RWPE2 (cell line): ENCODE results near the gene WASF2.

Source experiments
- ATAC-seq: fragments of 200-7000 bp; cut with Tn5 transposase; 3 replicates; pipeline ENCODE4 v1.9.1; 2021; ENCODE audit warnings: low read depth
- DNase-seq: peaks from one replicate; pipeline ENCODE4 v3.0.0-alpha.2; 2020; ENCODE audit warnings: low spot score
- H3K27ac ChIP-seq: fragments of 450-650 bp; 2 replicates; pipeline ENCODE4 v1.5.1; 2017; ENCODE audit warnings: mild to moderate bottlenecking; ENCODE audit not compliant: poor library complexity, severe bottlenecking
- H3K27me3 ChIP-seq: fragments of 250-450 bp; sonication (Bioruptor Pico); 2 replicates; pipeline ENCODE4 v1.5.1; 2021; ENCODE audit warnings: mild to moderate bottlenecking, moderate library complexity; ENCODE audit not compliant: insufficient read depth, poor library complexity, severe bottlenecking
- H3K36me3 ChIP-seq: fragments of 250-450 bp; sonication (Bioruptor Pico); 2 replicates; pipeline ENCODE4 v1.5.1; 2020; ENCODE audit warnings: low read depth, mild to moderate bottlenecking, moderate library complexity
- H3K4me1 ChIP-seq: fragments of 250-450 bp; sonication (Bioruptor Pico); 2 replicates; pipeline ENCODE4 v1.5.1; 2021; ENCODE audit warnings: mild to moderate bottlenecking, moderate library complexity; ENCODE audit not compliant: insufficient read depth, poor library complexity, severe bottlenecking
- H3K4me3 ChIP-seq: fragments of 250-450 bp; sonication (Bioruptor Pico); 2 replicates; pipeline ENCODE4 v1.5.1; 2021; ENCODE audit warnings: mild to moderate bottlenecking, moderate library complexity; ENCODE audit not compliant: severe bottlenecking
- H3K9me3 ChIP-seq: fragments of 250-450 bp; sonication (Bioruptor Pico); 2 replicates; pipeline ENCODE4 v1.5.1; 2021; ENCODE audit warnings: mild to moderate bottlenecking, moderate library complexity; ENCODE audit not compliant: severe bottlenecking
- CTCF ChIP-seq: fragments of 450-650 bp; IDR thresholded peaks from one replicate; pipeline ENCODE4 v1.5.1; 2017; ENCODE audit warnings: mild to moderate bottlenecking, moderate library complexity; ENCODE audit not compliant: poor library complexity, severe bottlenecking

The WASF2 gene

GRCh38 chr1:27509127-27510080, 19.4 kb upstream of the WASF2 start:
- no peaks in the 10 kb centered on the region for H3K36me3 ChIP-seq
- ATAC-seq = peak; percentile 27; the same call in 1 of the 3 replicates
- H3K27ac ChIP-seq = no peak overlapping the region
- H3K9me3 ChIP-seq = no peaks in the 10 kb centered on the region
- no peak for TF ChIP-seq CTCF
- no peaks in the 10 kb centered on the region for H3K27me3 ChIP-seq
- peaks cover 15% of the 10 kb centered on the region for H3K4me1 ChIP-seq
- DNase-seq = no peak
- H3K4me3 ChIP-seq = no peak overlapping the region

GRCh38 chr1:27507960-27508665, 18.1 kb upstream of the WASF2 start:
- no peak for DNase-seq
- no peaks in the 10 kb centered on the region for H3K27me3 ChIP-seq

GRCh38 chr1:27506703-27507102, 16.7 kb upstream of the WASF2 start:
- Histone ChIP-seq H3K9me3 (no peaks in the 10 kb centered on the region), H3K27ac (no peak overlapping the region), H3K4me1 (peaks cover 18% of the 10 kb centered on the region), H3K27me3 (no peaks in the 10 kb centered on the region), H3K36me3 (no peaks in the 10 kb centered on the region), H3K4me3 (no peak overlapping the region)
- DNase-seq = no peak
- TF ChIP-seq CTCF = no peak
- ATAC-seq = no peak

More at GRCh38 chr1:27507960-27508665, 18.1 kb upstream of the WASF2 start:
- no peak overlapping the region for H3K4me3 ChIP-seq
- H3K36me3 ChIP-seq = no peaks in the 10 kb centered on the region
- ATAC-seq = no peak
- no peaks in the 10 kb centered on the region for H3K9me3 ChIP-seq
- peaks cover 18% of the 10 kb centered on the region for H3K4me1 ChIP-seq
- H3K27ac ChIP-seq = no peak overlapping the region
- TF ChIP-seq CTCF = peak; percentile 8

GRCh38 chr1:27505420-27505680, 15.4 kb upstream of the WASF2 start:
- Histone ChIP-seq H3K9me3 (no peaks in the 10 kb centered on the region), H3K27me3 (no peaks in the 10 kb centered on the region), H3K4me1 (peaks cover 18% of the 10 kb centered on the region), H3K36me3 (no peaks in the 10 kb centered on the region), H3K27ac (peak overlapping the region; percentile 27), H3K4me3 (no peak overlapping the region)
- ATAC-seq = no peak
- no peak for DNase-seq
- no peak for TF ChIP-seq CTCF
